ENCODE results near the gene ABCD1.
"Not testable (repeated sequence)": the region's sequence is repeated elsewhere in the genome, so short reads cannot be mapped to it uniquely, and the experiment has no call there.

The ABCD1 gene

DNA sequence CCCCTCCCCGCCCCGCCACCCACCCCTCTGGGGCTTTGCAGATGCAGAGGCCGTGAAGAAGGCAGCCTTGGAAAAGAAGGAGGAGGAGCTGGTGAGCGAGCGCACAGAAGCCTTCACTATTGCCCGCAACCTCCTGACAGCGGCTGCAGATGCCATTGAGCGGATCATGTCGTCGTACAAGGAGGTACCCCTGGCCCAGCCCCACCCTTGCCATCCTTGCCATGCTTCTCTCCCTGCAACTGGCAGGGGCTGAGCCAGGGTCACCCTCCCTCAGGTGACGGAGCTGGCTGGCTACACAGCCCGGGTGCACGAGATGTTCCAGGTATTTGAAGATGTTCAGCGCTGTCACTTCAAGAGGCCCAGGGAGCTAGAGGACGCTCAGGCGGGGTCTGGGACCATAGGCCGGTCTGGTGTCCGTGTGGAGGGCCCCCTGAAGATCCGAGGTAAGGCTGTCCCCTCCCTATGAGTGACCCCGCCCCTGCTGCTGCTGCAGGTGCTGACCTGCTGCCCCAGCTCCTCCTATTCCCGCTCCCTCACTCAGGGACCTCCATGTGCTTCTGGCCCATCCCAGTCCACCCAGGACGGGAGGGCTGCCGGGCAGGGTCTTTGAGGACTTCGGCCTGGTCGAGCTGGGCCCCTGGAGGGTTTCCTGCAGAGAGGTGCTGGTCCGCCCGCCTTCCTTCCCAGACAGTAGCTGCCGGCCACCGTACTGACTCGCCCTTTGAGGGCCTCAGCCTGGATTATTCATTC, 11.6 kb downstream of the ABCD1 start:
- DNase-seq: no peak

GRCh38 chrX:153736871-153737441, 12.3 kb downstream of the ABCD1 start:
- DNase-seq: no peak

DNA sequence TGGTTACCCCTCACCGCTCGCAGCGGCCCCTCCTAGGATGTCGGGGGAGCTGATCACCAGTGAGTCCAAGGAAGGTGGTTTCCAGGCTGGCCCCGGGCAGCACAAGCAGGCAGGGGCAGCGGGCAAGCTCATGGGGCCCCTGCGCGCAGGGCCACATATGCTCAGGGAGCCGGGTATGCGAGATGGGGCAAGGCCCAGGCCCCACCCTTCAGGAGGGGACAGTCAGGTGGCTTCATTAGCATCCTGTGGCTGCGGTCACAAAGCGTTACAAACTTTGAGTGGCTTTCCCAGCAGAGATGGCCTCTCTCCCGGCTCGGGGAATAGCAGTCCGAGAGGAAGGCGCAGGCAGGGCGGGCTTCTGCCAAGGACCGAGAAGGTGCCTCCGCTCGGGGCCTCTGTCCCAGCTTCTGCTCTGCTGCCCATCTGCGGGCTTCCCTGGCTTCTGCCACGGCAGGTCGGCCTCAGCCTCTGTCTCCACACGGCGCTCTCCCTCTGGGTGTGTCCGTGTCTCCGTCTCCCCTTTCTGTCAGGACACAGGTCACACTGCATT, 13.5 kb downstream of the ABCD1 start:
- DNase-seq: no peak

- no peak for DNase-seq
Observed at GRCh38 chrX:153739754-153740486, 15.3 kb downstream of the ABCD1 start.

GRCh38 chrX:153740631-153741222, 16.1 kb downstream of the ABCD1 start:
- DNase-seq: no peak

DNA sequence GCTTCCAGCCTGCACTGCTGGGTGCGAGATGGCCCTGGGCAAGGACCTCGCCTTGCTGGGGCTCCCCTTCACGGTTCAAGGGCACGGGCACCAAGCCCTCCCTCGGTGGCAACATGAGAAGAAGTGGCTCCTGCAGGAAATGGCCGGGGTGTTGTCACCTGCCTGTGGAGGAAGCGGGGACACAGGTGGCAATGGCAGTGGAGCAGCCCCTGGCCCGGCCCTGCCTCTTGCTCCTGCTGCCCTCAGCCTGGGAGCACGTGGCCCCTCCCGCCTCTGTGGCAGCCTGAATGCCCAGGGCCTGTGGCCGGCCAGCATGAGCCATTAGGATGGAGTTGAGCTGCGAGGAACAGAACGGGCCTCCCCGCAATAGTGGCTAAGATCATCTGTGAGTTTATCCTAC, 16.8 kb downstream of the ABCD1 start:
- no peak for DNase-seq

GRCh38 chrX:153742111-153742510, 17.5 kb downstream of the ABCD1 start:
- not testable (repeated sequence) for DNase-seq

- DNase-seq: not testable (repeated sequence)
Observed at GRCh38 chrX:153742796-153743467, 18.3 kb downstream of the ABCD1 start.

DNA sequence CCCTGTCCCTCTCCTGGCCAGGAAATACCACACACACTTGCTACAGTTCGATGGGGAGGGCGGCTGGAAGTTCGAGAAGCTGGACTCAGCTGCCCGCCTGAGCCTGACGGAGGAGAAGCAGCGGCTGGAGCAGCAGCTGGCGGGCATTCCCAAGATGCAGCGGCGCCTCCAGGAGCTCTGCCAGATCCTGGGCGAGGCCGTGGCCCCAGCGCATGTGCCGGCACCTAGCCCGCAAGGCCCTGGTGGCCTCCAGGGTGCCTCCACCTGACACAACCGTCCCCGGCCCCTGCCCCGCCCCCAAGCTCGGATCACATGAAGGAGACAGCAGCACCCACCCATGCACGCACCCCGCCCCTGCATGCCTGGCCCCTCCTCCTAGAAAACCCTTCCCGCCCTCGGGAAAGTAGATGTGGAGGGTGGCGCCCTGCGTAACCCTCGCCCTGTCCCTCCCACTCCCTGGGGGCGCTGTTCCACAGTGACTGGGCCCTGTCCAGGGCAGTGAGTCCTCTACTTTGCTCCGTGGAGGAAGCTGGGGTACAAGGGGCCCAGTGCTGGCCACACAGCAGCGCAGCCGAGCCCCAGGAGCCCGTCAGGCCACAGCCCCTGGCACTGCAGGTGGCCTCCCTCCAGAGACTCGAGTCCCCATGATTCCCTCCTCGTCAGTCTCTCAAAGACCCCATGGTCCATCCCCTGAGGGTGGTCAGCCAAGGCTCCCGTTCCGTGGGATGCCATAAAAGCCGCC, 19.0 kb downstream of the ABCD1 start:
- DNase-seq: not testable (repeated sequence)

DNA sequence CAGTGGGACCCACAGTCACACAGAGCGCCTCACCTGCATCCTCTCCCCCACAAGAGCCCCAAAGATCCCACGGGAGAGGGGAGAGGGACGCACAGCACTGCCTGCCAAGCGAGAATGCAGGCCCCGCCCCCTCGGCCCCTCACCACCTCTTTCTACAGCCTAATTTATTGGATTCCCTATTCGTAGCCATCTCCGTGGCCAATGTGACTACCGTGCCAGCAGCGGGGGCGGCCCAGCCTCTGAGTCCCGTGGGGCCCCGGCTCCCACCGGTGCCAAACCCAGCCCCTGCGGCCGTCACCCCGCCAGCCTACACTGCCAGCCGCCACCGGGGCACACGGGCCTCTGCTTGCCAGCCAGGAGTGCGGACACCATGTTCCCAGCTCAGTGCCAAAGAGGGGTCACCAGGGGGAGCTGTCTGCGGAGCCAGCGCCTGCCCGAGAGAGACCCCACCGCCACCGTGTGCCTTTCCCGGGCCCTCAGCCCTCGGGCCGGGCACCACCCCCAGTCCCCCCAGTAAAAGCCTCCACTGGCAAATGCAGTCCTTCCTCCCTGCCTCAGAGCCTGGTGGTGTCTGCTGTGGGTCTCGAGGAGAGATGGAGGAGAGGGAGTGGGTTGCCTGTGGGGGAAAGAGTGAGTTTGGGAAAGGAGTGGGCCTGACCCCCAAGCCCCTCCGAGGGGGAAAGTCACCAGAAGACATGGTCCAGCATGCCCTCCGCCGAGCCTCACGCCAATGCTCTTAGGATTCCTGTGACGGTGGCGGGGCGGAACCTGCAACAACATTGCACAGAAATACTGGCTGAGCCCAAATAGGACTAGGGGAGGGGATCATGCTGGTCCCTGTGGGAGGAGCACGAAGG, 19.8 kb downstream of the ABCD1 start:
- DNase-seq: no peak

GRCh38 chrX:153745067-153745433, 20.4 kb downstream of the ABCD1 start:
- DNase-seq: not testable (repeated sequence)

DNA sequence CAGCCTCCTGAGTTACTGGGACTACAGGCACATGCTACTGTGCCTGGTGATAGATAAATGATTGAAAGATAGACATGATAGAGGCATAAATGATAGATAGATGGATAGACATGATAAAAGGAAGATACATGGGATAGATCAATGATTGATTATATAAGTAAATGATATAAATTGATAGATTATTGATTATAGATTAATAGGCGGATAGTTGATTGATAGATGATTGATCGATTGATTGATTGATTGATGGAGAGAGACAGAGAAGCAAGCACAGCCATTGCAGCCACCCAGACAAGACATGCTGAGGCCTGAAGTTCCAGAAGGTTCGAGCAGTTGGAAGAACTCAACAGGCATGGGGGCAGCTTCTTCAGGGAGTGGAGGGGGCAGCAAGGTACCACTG, 21.7 kb downstream of the ABCD1 start:
- DNase-seq: no peak

DNA sequence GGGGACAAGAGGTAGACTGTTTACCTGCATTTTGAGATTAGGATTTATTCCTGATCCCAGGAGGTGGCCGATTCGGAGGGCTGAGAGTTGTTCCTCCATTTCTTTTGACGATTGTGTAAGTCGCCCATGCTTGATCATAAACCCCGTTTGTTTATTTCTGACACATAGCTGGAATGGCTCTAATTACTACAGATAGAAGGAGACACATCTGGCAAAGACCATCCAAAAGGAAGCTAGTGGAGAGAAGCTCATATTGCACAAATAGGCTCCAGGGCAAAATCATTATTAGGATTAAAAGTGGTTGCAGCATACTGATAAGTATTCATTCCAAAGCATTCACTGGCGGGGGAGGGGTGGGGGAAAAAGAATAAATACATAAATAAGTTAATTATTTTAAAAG, 22.3 kb downstream of the ABCD1 start:
- DNase-seq: not testable (repeated sequence)

GRCh38 chrX:153749017-153749416, 24.4 kb downstream of the ABCD1 start:
- DNase-seq: not testable (repeated sequence)

GRCh38 chrX:153750127-153750774, 25.6 kb downstream of the ABCD1 start:
- DNase-seq: no peak

- DNase-seq: no peak
Observed at GRCh38 chrX:153755136-153755535, 30.5 kb downstream of the ABCD1 start.

DNA sequence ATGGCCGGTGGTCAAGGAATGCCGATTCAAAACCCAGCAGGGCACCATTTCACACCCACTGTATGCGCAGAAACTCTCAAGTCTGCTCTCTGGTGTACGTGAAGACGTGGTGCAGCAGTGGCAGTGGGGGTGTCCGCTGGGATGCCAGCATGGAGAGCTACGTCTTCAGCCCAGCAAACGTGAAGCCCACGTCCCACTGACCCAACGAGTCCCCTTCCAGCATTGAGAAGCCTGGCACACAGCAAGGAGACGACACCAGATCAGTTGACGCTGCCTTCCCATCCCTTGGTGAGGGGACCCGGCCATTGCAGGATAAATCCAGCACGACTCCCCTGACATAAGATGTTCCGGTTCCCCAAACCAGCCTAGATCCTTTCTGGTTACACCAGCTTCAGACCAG, 37.2 kb downstream of the ABCD1 start:
- no peak for DNase-seq

DNA sequence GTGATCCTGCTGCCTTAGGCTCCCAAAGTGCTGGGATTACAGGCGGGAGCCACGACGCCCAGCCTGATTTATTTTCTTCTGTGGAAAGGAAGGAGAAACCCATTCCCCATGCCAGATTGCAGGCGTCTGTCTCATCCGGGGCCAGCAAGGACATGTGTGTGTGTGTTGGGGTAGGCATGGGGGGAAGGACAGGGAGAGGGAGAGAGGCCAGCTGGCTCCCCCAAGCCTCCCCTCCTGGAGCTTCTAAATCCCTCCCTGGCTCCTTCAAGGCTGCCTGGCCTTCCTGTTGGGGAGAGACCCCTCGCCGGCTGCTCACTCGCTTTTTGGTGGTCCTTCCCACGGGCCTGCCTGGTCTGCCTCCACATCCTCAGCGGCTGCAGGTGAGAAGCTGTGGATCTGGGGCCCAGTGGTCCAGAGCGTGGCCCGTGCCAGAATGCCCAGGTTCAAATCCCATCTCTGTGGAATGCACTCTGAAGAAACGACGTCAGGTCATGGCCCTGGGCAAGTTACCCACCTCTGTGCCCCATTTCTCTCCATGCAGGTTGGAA, 38.0 kb downstream of the ABCD1 start:
- DNase-seq: no peak

GRCh38 chrX:153763298-153763932, 38.8 kb downstream of the ABCD1 start:
- no peak for DNase-seq

Measured in SHP77 treated with DMSO at 0.1 percent for 48 hours (cell line).